Uterus (tissue), 4 donors: Measurements from ENCODE around the gene PIP5K1C. TPM values are rescaled to one million over a fixed set of nuclear protein-coding genes. Genes with fewer than 3 reads are reported as not detected.

Experiments used
- DNase-seq, 2 donors: peaks; one replicate each; pipeline ENCODE4 v3.0.0-alpha.2; 2019 to 2020
- H3K27ac ChIP-seq, 2 donors: fragments of 200-600 bp; sonication (generic); 1 replicate in 1 of 2; 2 replicates in 1 of 2; pipeline ENCODE4 v1.5.1; 2016 to 2018
- H3K27me3 ChIP-seq, 2 donors: fragments of 200-600 bp; sonication (generic); one replicate each; pipeline ENCODE4 v1.5.1; 2018 to 2019; ENCODE audit warnings: control low read depth in 1 of 2
- H3K36me3 ChIP-seq, 2 donors: fragments of 200-600 bp; sonication (generic); one replicate each; pipeline ENCODE4 v1.5.1; 2019; ENCODE audit warnings: control low read depth in 1 of 2
- H3K4me1 ChIP-seq, 2 donors: fragments of 200-600 bp; sonication (generic); one replicate each; pipeline ENCODE4 v1.5.1; 2018 to 2019; ENCODE audit warnings: control low read depth in 1 of 2
- H3K4me3 ChIP-seq, 2 donors: fragments of 200-600 bp; sonication (generic); 1 replicate in 1 of 2; 2 replicates in 1 of 2; pipeline ENCODE4 v1.5.1; 2018 to 2019; ENCODE audit warnings: mild to moderate bottlenecking in 1 of 2
- H3K9me3 ChIP-seq, 2 donors: fragments of 200-600 bp; sonication (generic); one replicate each; pipeline ENCODE4 v1.5.1; 2019; ENCODE audit warnings: control low read depth in 1 of 2
- POLR2A ChIP-seq, 2 donors: fragments of 450-650 bp; IDR thresholded peaks; one replicate each; pipeline ENCODE4 v1.6.1; 2016; ENCODE audit warnings: antibody characterized with exemption in 2 of 2, mild to moderate bottlenecking in 1 of 2, moderate library complexity in 1 of 2
- intact Hi-C: fragments of 100-400 bp; cut with DNase I; formaldehyde crosslinking; loops from one replicate; pipeline ENCODE4 v1.15.1; 2023; ENCODE audit warnings: low total_unique reads
- total RNA-seq, 4 donors: library from RNA; depleted of rRNA in 3 of 4; stranded (reverse); fragments of >200 nt in 3 of 4; gene quantifications; one replicate each; pipeline versions ENCODE4 v1.1.0 to v1.2.4, GENCODE V29; 2014 to 2023
- TF ChIP-seq, protein P1 (sequence below), 4 experiments: fragments of 200-600 bp in 2 of 4; fragments of 450-650 bp in 2 of 4; sonication (generic) in 2 of 4; IDR thresholded peaks; one replicate each; pipeline ENCODE4 v1.5.1; 2016 to 2019; ENCODE audit warnings: antibody characterized with exemption in 4 of 4, mild to moderate bottlenecking in 2 of 4, moderate library complexity in 1 of 4
- donor health status: DM: yes; HTN: yes; CAD: no.

The PIP5K1C gene
- total RNA-seq, 4 donors from 2014 or later = 6.2 to 77.5 (median 33.2) TPM

DNA sequence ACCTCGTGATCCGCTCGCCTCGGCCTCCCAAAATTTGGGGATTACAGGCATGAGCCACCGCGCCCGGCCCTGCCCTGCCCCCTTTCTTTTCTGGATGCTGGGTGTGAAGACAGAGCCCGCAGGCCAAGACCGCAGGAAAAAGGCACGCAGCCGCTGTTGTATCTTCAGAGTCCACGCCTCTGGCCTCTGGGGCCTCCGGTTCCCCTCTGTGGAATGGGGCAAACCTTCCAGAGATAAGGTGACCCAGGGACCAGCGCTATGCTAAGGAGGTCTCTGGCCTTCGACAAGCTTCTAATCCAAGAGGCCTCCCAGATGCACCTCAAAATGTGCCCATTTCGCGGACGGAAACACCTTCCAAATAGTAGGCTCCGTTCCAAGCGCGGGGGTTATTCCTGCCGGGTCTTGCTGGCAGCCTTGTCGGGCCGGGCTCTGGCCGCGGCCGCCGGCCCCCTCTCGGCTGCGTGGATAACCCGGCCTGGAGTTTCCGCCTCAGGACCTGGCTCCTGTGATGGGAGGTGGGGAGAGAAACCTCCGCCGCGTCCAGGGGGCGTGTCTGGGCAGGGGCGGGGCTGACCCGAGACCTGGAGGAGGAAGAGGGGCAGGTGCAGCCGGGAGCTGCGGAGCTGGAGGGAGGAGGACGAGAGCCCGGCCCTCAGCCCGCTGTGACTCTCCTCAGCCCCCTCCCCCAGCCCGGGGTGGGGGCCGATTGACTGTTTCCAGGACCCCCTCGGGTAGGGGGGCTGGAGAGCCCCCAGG lies 21.0 kb upstream of the PIP5K1C start:
- TF ChIP-seq, protein P1, sequence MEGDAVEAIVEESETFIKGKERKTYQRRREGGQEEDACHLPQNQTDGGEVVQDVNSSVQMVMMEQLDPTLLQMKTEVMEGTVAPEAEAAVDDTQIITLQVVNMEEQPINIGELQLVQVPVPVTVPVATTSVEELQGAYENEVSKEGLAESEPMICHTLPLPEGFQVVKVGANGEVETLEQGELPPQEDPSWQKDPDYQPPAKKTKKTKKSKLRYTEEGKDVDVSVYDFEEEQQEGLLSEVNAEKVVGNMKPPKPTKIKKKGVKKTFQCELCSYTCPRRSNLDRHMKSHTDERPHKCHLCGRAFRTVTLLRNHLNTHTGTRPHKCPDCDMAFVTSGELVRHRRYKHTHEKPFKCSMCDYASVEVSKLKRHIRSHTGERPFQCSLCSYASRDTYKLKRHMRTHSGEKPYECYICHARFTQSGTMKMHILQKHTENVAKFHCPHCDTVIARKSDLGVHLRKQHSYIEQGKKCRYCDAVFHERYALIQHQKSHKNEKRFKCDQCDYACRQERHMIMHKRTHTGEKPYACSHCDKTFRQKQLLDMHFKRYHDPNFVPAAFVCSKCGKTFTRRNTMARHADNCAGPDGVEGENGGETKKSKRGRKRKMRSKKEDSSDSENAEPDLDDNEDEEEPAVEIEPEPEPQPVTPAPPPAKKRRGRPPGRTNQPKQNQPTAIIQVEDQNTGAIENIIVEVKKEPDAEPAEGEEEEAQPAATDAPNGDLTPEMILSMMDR (IDR thresholded peaks at IDR 0.05) = peak in 2 of 4 experiments; percentile 34 to 46
- TF ChIP-seq POLR2A (IDR thresholded peaks at IDR 0.05) = peak in 1 of 2 donors; percentile 67
- H3K27ac ChIP-seq = no peak overlapping the region

DNA sequence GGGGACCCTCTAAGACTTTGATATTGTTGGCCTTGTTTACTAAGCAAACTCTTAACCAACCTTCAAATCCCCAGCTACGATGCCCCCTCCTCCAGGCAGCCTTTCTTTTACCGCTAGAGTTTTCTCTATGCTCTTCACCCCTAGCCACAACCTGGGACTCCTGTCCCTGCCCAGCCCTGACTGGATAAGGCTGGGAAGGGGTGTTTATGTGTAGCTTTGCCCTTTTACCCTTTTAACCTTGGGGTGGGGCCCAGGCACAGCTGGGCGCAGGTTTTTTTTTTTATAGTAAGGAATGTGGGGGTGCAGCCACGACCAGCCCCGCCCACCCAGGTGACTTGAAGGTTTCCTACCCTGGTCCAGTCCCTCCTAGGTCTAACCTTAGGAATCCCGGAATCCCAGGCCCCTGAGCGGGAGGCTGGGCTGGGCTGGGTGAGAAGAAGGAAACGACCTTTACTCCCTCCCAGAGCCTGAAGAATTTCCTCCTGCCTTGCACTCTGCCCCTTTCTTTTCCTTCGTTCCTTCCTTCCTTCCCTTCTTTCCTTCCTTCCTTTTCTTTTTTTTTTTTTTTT lies 20.2 kb upstream of the PIP5K1C start:
- DNase-seq = no peak
- intact Hi-C loops = no loop called here
- Histone ChIP-seq H3K4me3 (no peak overlapping the region), H3K4me1 (peaks cover 0 to 12% of the 10 kb centered on the region in 2 donors), H3K9me3 (no peaks in the 10 kb centered on the region), H3K27me3 (peaks cover 17 to 24% of the 10 kb centered on the region in 2 donors), H3K27ac (no peak overlapping the region), H3K36me3 (no peaks in the 10 kb centered on the region)
- no peak for TF ChIP-seq POLR2A (IDR thresholded peaks at IDR 0.05)
- TF ChIP-seq, protein P1 (IDR thresholded peaks at IDR 0.05) = no peak

More for the DNA sequence above, 21.0 kb upstream of the PIP5K1C start:
- no peak overlapping the region for H3K4me3 ChIP-seq
- peak; percentile 56 to 74 for DNase-seq
- peaks cover 0 to 12% of the 10 kb centered on the region in 2 donors for H3K4me1 ChIP-seq
- H3K9me3 ChIP-seq = no peaks in the 10 kb centered on the region
- H3K36me3 ChIP-seq = no peaks in the 10 kb centered on the region
- H3K27me3 ChIP-seq = peaks cover 17 to 24% of the 10 kb centered on the region in 2 donors
- intact Hi-C loops = no loop called here

DNA sequence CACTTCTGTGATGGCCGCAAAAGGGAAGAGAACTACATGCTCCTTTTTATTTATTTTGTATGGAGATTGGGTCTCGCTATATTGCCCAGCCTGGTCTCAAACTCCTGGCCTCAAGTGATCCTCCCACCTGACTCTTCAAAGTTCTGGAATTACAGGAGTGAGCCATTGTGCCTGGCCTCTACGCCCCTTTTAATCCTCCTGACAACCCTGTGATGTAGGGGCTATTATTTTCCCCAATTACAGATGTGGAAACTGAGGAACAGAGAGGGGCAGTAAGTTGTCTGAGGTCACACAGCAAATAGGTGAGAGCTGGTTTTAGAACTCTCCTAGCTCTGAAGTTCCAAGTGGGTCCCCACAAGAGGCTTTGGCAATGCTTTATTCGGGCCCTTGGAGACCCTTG lies 19.6 kb upstream of the PIP5K1C start:
- intact Hi-C loops = no loop called here
- H3K27me3 ChIP-seq = peaks cover 17 to 24% of the 10 kb centered on the region in 2 donors
- no peaks in the 10 kb centered on the region for H3K36me3 ChIP-seq
- H3K27ac ChIP-seq = no peak overlapping the region
- H3K9me3 ChIP-seq = no peaks in the 10 kb centered on the region
- TF ChIP-seq, protein P1 (IDR thresholded peaks at IDR 0.05) = no peak
- TF ChIP-seq POLR2A (IDR thresholded peaks at IDR 0.05) = no peak
- no peak for DNase-seq
- H3K4me3 ChIP-seq = no peak overlapping the region
- H3K4me1 ChIP-seq = peaks cover 0 to 12% of the 10 kb centered on the region in 2 donors

DNA sequence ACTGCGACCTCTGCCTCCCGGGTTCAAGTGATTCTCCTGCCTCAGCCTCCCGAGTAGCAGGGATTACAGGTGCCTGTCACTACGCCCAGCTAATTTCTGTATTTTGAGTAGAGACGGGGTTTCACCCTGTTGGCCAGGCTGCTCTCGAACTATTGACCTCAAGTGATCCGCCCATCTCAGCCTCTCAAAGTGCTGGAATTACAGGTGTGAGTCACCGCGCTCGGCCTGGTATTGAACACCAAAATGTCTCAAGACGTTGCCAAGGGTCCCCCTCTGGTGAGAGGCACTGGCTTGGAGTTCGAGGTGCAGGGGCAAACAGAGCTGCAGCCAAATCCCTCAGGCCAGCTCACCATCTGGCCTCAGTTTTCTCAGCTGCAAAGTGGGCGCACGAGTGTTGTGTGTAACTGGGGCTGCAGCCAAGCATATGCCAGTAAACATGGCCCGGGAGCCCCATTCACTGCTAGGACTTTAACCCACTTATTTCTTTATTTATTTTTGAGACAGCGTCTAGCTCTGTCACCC lies 15.9 kb upstream of the PIP5K1C start:
- DNase-seq = no peak
- peaks cover 0 to 4% of the 10 kb centered on the region in 2 donors for H3K4me1 ChIP-seq

More for the DNA sequence above, 15.9 kb upstream of the PIP5K1C start:
- intact Hi-C loops = no loop called here
- Histone ChIP-seq H3K36me3 (no peaks in the 10 kb centered on the region), H3K27me3 (peaks cover 8 to 15% of the 10 kb centered on the region in 2 donors), H3K27ac (no peak overlapping the region), H3K4me3 (no peak overlapping the region), H3K9me3 (no peaks in the 10 kb centered on the region)
- no peak for TF ChIP-seq POLR2A (IDR thresholded peaks at IDR 0.05)
- TF ChIP-seq, protein P1 (IDR thresholded peaks at IDR 0.05) = no peak
